Fibroblast of the aortic adventitia (primary cell): ENCODE results near the gene MBOAT2. TPM values are rescaled to one million over a fixed set of nuclear protein-coding genes. Genes with fewer than 3 reads are reported as not detected.
"Not testable (repeated sequence)": the region's sequence is repeated elsewhere in the genome, so short reads cannot be mapped to it uniquely, and the experiment has no call there.

Experiments used
- DNase-seq: peaks from one replicate; pipeline ENCODE4 v3.0.0-alpha.2; 2010; ENCODE audit warnings: low read depth
- H3K4me3 ChIP-seq: 2 replicates; pipeline ENCODE4 v1.5.1; 2011; ENCODE audit warnings: low read depth, mild to moderate bottlenecking, control low read depth, low read length, moderate library complexity
- CTCF ChIP-seq: IDR thresholded peaks from 2 replicates; pipeline ENCODE4 v1.5.1; 2011; ENCODE audit warnings: mild to moderate bottlenecking, low read length, control low read depth, inconsistent platforms; ENCODE audit not compliant: insufficient read depth
- total RNA-seq: library from RNA; depleted of rRNA; stranded (reverse); fragments of >200 nt; gene quantifications from 2 replicates; pipeline ENCODE4 v1.2.3, GENCODE V29; 2012; ENCODE audit warnings: low replicate concordance

Gene MBOAT2
- total RNA-seq: 18.1 and 37.1 TPM in 2 replicates

GRCh38 chr2:9003616-9004337, at the start of gene MBOAT2:
TSS of gene MBOAT2 (minus strand) at chr2:9003684. CDS start at chr2:9003614, 70 bp downstream.
- peak within 1 kb of the TSS; percentile 82 for H3K4me3 ChIP-seq
- DNase-seq: peak; percentile 88
- no peak for TF ChIP-seq CTCF

GRCh38 chr2:9052821-9053533, 49.5 kb upstream of the MBOAT2 start:
- TF ChIP-seq CTCF: no peak
- no peak for DNase-seq
- H3K4me3 ChIP-seq: no peak overlapping the region

- DNase-seq, H3K4me3 ChIP-seq: not testable (repeated sequence)
Observed at GRCh38 chr2:9051451-9051850, 48.0 kb upstream of the MBOAT2 start.

GRCh38 chr2:9050122-9050809, 46.8 kb upstream of the MBOAT2 start:
- no peak for DNase-seq
- no peak for TF ChIP-seq CTCF
- H3K4me3 ChIP-seq: no peak overlapping the region

- H3K4me3 ChIP-seq: no peak overlapping the region
- TF ChIP-seq CTCF: no peak
- no peak for DNase-seq
Observed at GRCh38 chr2:9045595-9045994, 42.1 kb upstream of the MBOAT2 start.

- not testable (repeated sequence) for DNase-seq
Observed at GRCh38 chr2:9043491-9043890, 40.0 kb upstream of the MBOAT2 start.

GRCh38 chr2:9037166-9037565, 33.7 kb upstream of the MBOAT2 start:
- H3K4me3 ChIP-seq: no peak overlapping the region
- DNase-seq: peak; percentile 66
- TF ChIP-seq CTCF: no peak

More at GRCh38 chr2:9043491-9043890, 40.0 kb upstream of the MBOAT2 start:
- not testable (repeated sequence) for H3K4me3 ChIP-seq
